ENCODE measurements around the gene MAP3K15.
A peak's percentile ranks its signal among the peaks of the same experiment; 100 is the strongest.

Gene MAP3K15

DNA sequence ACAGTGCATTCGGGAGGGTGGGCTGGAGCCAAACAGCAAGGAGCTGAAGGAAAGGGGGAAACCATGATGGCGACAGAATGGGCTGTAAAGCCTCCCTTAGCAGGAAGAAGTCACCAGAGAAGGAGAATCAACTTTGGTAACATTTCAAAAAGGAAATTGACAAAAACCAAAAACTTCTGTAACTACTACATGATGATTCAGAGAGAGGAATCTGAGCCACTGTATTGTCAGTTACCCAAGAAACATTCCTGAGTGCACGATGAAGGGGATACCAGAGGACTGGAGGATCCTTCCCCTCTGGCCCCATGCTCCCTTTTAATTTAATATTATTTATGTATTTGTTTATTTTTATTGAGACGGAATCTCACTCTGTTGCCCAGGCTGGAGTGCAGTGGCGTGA, 145.2 kb downstream of the MAP3K15 start:
- peak; percentile 40 for DNase-seq (ENCODE audit: low read depth)
- Histone ChIP-seq H3K36me3 (ENCODE audit: control insufficient read depth, insufficient read depth, low read length, severe bottlenecking) (no peaks in the 10 kb centered on the region), H3K27me3 (replicated peaks; ENCODE audit: control insufficient read depth, insufficient read depth, low read length) (peaks cover 17% of the 10 kb centered on the region), H3K9ac (ENCODE audit: low read length) (no peak overlapping the region), H3K4me3 (ENCODE audit: low read length) (no peak overlapping the region), H3K9me3 (ENCODE audit: control insufficient read depth, low read length) (no peaks in the 10 kb centered on the region), H3K4me1 (ENCODE audit: control insufficient read depth, insufficient read depth, low read length) (peaks cover 8% of the 10 kb centered on the region)

DNA sequence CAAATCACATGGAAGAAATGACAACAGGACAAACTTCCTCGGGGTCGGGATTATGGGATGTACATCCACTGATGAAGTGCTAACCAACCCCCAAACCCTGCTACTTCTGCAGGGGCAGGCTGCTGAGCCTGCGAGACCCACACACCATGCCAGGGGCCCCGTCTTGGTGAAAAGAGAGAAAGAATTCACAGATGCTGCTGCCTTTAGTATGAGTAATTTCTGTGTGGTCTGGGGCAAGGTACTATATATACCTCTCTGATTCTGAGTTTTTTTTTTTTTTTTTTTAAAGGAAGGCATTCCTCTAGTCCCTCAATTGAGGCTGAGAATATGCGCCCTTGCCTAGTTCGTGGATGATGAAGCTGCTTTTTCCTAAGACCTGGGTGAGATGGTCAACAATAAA, 146.7 kb downstream of the MAP3K15 start:
- Histone ChIP-seq H3K4me3 (ENCODE audit: low read length) (no peak overlapping the region), H3K9ac (ENCODE audit: low read length) (no peak overlapping the region), H3K36me3 (ENCODE audit: control insufficient read depth, insufficient read depth, low read length, severe bottlenecking) (no peaks in the 10 kb centered on the region), H3K4me1 (ENCODE audit: control insufficient read depth, insufficient read depth, low read length) (peaks cover 8% of the 10 kb centered on the region), H3K9me3 (ENCODE audit: control insufficient read depth, low read length) (no peaks in the 10 kb centered on the region), H3K27me3 (replicated peaks; ENCODE audit: control insufficient read depth, insufficient read depth, low read length) (peaks cover 4% of the 10 kb centered on the region)
- DNase-seq (ENCODE audit: low read depth), result no peak

DNA sequence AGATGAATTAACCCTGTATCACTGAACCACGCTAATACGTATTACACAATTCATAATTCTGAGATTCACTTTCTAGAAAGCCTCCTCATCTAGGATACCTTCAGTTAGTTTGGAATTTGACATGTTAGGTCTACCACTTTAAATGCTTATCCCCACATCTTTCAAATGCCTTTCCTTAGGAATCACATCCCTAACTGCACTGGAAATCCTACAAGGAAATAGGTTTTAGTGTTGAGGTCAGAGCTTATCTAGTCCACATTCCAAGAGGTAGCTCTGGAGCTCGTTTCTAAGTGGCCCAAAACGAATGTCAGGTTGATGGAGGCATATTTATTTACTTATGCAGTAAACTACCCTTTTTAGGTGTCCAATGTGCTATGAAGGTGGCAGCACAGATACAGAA, 153.6 kb downstream of the MAP3K15 start:
- DNase-seq (ENCODE audit: low read depth), result no peak
- no peaks in the 10 kb centered on the region for H3K27me3 ChIP-seq (replicated peaks; ENCODE audit: control insufficient read depth, insufficient read depth, low read length)
- no peaks in the 10 kb centered on the region for H3K9me3 ChIP-seq (ENCODE audit: control insufficient read depth, low read length)
- no peak overlapping the region for H3K9ac ChIP-seq (ENCODE audit: low read length)
- H3K4me1 ChIP-seq (ENCODE audit: control insufficient read depth, insufficient read depth, low read length), result no peaks in the 10 kb centered on the region
- H3K4me3 ChIP-seq (ENCODE audit: low read length), result no peak overlapping the region
- peaks cover 47% of the 10 kb centered on the region for H3K36me3 ChIP-seq (ENCODE audit: control insufficient read depth, insufficient read depth, low read length, severe bottlenecking)

DNA sequence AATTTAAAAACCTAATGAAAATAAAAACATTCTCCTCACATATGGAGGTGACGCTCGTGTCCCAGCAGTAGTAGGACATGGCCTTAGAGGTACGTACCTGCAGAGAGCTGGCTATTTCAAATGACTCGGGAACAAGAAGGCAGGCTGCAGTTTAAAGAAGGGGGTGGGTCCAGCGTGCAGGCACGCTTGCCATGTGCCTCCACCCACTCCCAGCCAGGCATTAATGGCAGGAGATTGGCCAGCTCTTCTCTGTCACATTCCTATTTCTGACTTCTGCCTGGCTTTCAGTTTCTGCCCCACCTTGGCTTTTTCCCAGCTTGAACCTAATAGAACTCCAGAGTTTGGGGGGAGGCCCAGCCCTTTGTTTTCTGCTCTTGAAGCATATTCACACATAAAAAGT, 154.4 kb downstream of the MAP3K15 start:
- no peaks in the 10 kb centered on the region for H3K9me3 ChIP-seq (ENCODE audit: control insufficient read depth, low read length)
- H3K9ac ChIP-seq (ENCODE audit: low read length), result no peak overlapping the region
- no peaks in the 10 kb centered on the region for H3K27me3 ChIP-seq (replicated peaks; ENCODE audit: control insufficient read depth, insufficient read depth, low read length)
- H3K36me3 ChIP-seq (ENCODE audit: control insufficient read depth, insufficient read depth, low read length, severe bottlenecking), result peaks cover 55% of the 10 kb centered on the region
- no peaks in the 10 kb centered on the region for H3K4me1 ChIP-seq (ENCODE audit: control insufficient read depth, insufficient read depth, low read length)
- H3K4me3 ChIP-seq (ENCODE audit: low read length), result no peak overlapping the region
- DNase-seq (ENCODE audit: low read depth), result no peak

DNA sequence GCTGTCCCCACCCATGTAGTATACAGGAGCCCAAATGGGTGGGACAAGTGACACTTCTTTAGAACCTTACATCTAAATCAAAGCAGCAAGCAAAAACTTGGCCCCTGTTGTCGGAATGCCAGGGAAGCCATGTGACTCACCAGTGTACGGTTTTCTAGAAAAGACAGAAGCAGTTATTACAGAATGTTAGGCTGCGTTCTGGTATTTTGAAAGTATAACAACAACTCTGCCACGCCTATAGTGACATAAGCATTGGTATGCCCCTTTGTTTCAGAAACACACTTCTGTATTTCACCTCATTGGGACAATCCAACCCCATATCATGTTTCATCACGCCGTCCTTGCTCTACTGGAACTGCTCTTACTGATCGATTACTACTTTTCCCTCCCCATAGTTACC, 156.8 kb downstream of the MAP3K15 start:
- H3K27me3 ChIP-seq (replicated peaks; ENCODE audit: control insufficient read depth, insufficient read depth, low read length), result no peaks in the 10 kb centered on the region
- no peak overlapping the region for H3K9ac ChIP-seq (ENCODE audit: low read length)
- peaks cover 75% of the 10 kb centered on the region for H3K36me3 ChIP-seq (ENCODE audit: control insufficient read depth, insufficient read depth, low read length, severe bottlenecking)
- no peak overlapping the region for H3K4me3 ChIP-seq (ENCODE audit: low read length)
- H3K9me3 ChIP-seq (ENCODE audit: control insufficient read depth, low read length), result no peaks in the 10 kb centered on the region
- DNase-seq (ENCODE audit: low read depth), result no peak
- H3K4me1 ChIP-seq (ENCODE audit: control insufficient read depth, insufficient read depth, low read length), result peaks cover 8% of the 10 kb centered on the region

DNA sequence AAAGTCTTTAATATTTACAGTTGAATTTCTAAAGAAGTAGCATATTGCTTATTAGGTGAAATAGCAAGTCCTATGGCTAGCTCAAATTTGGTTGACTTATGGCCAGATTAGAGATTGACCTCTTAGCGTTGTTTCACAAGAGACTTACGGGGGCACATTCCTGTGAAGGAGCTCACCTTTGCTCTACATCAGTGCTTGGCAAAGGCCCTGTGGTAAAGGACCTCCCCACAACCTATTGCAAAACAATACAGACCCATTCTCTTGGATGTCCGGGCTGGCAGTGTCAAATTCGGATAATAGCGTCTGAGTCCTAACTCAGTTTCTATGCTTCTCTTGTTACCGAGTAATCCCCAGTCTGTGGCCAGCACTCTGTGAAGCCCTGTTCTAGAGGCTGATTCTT, 160.7 kb downstream of the MAP3K15 start:
- no peaks in the 10 kb centered on the region for H3K27me3 ChIP-seq (replicated peaks; ENCODE audit: control insufficient read depth, insufficient read depth, low read length)
- H3K9me3 ChIP-seq (ENCODE audit: control insufficient read depth, low read length), result no peaks in the 10 kb centered on the region
- H3K4me1 ChIP-seq (ENCODE audit: control insufficient read depth, insufficient read depth, low read length), result peaks cover 8% of the 10 kb centered on the region
- H3K36me3 ChIP-seq (ENCODE audit: control insufficient read depth, insufficient read depth, low read length, severe bottlenecking), result peaks cover 88% of the 10 kb centered on the region
- no peak for DNase-seq (ENCODE audit: low read depth)
- H3K4me3 ChIP-seq (ENCODE audit: low read length), result no peak overlapping the region
- H3K9ac ChIP-seq (ENCODE audit: low read length), result no peak overlapping the region

DNA sequence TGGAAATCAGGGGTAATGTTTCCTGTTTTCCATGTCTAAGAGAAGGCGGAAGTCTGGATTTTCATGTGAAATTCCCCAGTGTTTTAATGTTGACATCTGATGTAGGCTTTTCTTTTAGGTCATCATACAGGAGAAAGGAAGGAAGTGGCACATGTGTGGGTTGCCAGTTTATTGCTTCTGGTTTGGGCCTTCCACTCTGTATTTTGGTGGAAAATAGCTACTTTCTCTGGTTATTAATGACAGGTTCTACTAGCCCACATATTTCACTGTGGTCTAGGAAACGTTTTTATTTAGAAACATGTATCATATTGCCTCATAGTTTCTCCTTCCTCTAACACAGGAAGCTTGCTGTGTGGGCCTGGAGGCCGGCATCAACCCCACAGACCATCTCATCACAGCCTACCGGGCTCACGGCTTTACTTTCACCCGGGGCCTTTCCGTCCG, 164.3 kb downstream of the MAP3K15 start:
- Histone ChIP-seq H3K9me3 (ENCODE audit: control insufficient read depth, low read length) (no peaks in the 10 kb centered on the region), H3K9ac (ENCODE audit: low read length) (no peak overlapping the region), H3K4me3 (ENCODE audit: low read length) (no peak overlapping the region), H3K4me1 (ENCODE audit: control insufficient read depth, insufficient read depth, low read length) (peaks cover 28% of the 10 kb centered on the region), H3K27me3 (replicated peaks; ENCODE audit: control insufficient read depth, insufficient read depth, low read length) (no peaks in the 10 kb centered on the region), H3K36me3 (ENCODE audit: control insufficient read depth, insufficient read depth, low read length, severe bottlenecking) (peaks cover 53% of the 10 kb centered on the region)
- no peak for DNase-seq (ENCODE audit: low read depth)

DNA sequence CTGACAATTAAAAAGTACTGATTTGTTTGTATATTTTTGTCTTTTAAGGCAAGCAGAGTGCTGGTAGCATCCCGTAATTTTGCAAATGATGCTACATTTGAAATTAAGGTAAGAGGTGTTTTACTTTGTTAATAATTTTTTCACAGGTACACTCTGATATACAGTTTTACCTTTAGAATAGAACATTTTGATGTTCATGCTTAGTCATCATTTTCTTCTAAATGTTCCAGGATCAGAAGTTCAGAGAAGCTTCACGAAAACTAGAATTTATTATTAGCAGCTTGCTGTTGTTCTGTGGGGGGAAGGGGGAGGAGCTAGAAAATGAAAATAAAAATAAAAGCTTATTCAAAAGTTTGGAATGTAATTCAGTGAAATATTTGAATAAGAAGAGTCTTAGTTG, 166.0 kb downstream of the MAP3K15 start:
- Histone ChIP-seq H3K4me1 (ENCODE audit: control insufficient read depth, insufficient read depth, low read length) (peaks cover 22% of the 10 kb centered on the region), H3K4me3 (ENCODE audit: low read length) (no peak overlapping the region), H3K9me3 (ENCODE audit: control insufficient read depth, low read length) (no peaks in the 10 kb centered on the region), H3K36me3 (ENCODE audit: control insufficient read depth, insufficient read depth, low read length, severe bottlenecking) (peaks cover 36% of the 10 kb centered on the region), H3K9ac (ENCODE audit: low read length) (no peak overlapping the region), H3K27me3 (replicated peaks; ENCODE audit: control insufficient read depth, insufficient read depth, low read length) (no peaks in the 10 kb centered on the region)
- no peak for DNase-seq (ENCODE audit: low read depth)

DNA sequence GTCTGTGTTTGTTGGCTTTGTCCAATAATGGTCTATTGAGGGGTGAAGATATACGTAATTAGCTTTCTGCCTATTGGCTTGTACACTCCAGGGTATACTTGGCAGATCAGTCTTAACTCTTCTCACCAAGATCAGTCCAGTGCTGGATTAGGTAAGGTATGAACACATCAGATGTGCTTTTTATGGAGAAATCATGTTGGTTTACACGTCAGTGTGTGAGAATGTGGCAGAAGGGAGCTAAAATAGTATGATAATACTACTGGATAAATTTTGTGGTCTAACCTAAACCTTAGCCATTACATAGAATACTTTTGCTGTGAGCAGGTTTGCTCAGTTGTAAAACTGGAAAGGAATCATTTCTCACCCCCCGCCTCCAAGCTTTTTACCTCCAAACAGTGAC, 167.4 kb downstream of the MAP3K15 start:
- Histone ChIP-seq H3K4me1 (ENCODE audit: control insufficient read depth, insufficient read depth, low read length) (peaks cover 23% of the 10 kb centered on the region), H3K9ac (ENCODE audit: low read length) (no peak overlapping the region), H3K36me3 (ENCODE audit: control insufficient read depth, insufficient read depth, low read length, severe bottlenecking) (peaks cover 27% of the 10 kb centered on the region), H3K27me3 (replicated peaks; ENCODE audit: control insufficient read depth, insufficient read depth, low read length) (no peaks in the 10 kb centered on the region), H3K4me3 (ENCODE audit: low read length) (peak overlapping the region; percentile 59), H3K9me3 (ENCODE audit: control insufficient read depth, low read length) (no peaks in the 10 kb centered on the region)
- no peak for DNase-seq (ENCODE audit: low read depth)

DNA sequence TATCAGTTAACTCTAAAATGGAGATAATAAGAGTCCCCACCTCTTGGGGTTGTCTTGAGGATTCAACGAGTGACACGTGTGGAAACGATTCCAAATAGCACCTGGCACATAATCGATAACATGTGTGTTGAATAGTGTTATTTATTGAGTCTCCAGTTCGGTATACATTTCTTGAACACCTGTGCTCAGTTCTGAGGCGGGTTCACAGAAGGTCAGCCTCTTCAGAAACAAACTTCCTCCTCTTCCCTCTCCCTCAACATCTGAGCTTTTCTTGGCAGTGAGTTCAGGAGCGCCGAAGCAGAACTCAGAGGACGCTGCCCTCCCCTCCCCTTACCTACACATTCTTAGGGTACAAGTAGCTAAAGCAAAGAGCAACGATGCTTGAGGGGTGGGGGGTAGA, 170.6 kb downstream of the MAP3K15 start:
- no peaks in the 10 kb centered on the region for H3K9me3 ChIP-seq (ENCODE audit: control insufficient read depth, low read length)
- H3K4me3 ChIP-seq (ENCODE audit: low read length), result peak overlapping the region; percentile 86
- peaks cover 2% of the 10 kb centered on the region for H3K36me3 ChIP-seq (ENCODE audit: control insufficient read depth, insufficient read depth, low read length, severe bottlenecking)
- H3K4me1 ChIP-seq (ENCODE audit: control insufficient read depth, insufficient read depth, low read length), result peaks cover 26% of the 10 kb centered on the region
- DNase-seq (ENCODE audit: low read depth), result no peak
- H3K9ac ChIP-seq (ENCODE audit: low read length), result peak overlapping the region; percentile 91
- no peaks in the 10 kb centered on the region for H3K27me3 ChIP-seq (replicated peaks; ENCODE audit: control insufficient read depth, insufficient read depth, low read length)

DNA sequence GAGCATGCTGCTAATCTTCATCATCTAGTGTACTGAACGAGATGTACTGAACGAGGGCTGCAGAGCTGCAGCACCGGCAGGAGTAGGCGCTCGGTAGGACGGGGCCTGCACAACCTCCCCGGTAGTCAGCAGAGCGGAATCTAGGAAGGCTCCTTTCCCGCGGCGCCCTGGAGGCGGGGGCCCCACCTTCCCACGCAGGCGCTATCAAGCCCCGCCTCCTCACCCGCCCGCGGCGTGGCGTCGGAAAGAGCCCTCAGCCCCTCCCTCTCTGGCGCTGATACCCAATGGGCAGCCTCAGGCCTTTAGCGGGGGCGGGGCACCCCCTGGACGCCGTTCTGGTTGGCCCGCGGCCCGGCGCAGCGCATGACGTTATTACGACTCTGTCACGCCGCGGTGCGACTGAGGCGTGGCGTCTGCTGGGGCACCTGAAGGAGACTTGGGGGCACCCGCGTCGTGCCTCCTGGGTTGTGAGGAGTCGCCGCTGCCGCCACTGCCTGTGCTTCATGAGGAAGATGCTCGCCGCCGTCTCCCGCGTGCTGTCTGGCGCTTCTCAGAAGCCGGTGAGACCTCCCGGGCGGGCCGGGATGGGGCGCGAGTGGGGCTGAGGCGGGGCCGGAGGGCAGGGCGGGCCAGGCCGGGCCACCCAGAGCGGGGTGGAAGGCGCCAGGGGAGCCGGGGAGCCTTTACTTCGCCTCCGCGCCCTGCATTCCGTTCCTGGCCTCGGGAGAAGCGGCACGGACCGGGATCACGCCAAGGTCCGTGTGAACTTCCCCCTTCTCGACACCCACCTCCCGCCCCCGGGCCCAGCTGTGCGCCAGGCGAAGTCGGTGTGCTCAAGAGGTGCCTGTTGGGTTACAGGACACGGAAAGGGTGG, 171.5 kb downstream of the MAP3K15 start, which contains the start of gene PDHA1:
Gene PDHA1 (plus strand): TSS at position 393 of the 874 bp plus-strand sequence. CDS start 111 bp downstream, at position 504.
- Histone ChIP-seq H3K27me3 (replicated peaks; ENCODE audit: control insufficient read depth, insufficient read depth, low read length) (no peaks in the 10 kb centered on the region), H3K9me3 (ENCODE audit: control insufficient read depth, low read length) (no peaks in the 10 kb centered on the region), H3K36me3 (ENCODE audit: control insufficient read depth, insufficient read depth, low read length, severe bottlenecking) (no peaks in the 10 kb centered on the region), H3K4me3 (ENCODE audit: low read length) (peak within 1 kb of the TSS; percentile 86), H3K4me1 (ENCODE audit: control insufficient read depth, insufficient read depth, low read length) (peaks cover 24% of the 10 kb centered on the region), H3K9ac (ENCODE audit: low read length) (peak within 1 kb of the TSS; percentile 91)
- DNase-seq (ENCODE audit: low read depth), result peak; percentile 95
